B cell (primary cell): ENCODE results near the gene HMGN5. TPM values are rescaled to one million over a fixed set of nuclear protein-coding genes. Genes with fewer than 3 reads are reported as not detected.

ENCODE experiments used
- ATAC-seq: fragments of 200-7000 bp; cut with Tn5 transposase; one replicate; pipeline ENCODE4 v1.10.0; 2021; ENCODE audit warnings: low read depth, mild to moderate bottlenecking, moderate number of reproducible peaks, moderate library complexity
- CTCF ChIA-PET: fragments of 350-600 bp; sonication (Branson Sonifier 250); formaldehyde crosslinking; loops from one replicate; lab custom pipeline; 2021; ENCODE audit warnings: antibody characterized with exemption, inconsistent platforms; lab: Charles Lee
- POLR2A ChIA-PET: fragments of 350-600 bp; sonication (Branson Sonifier 250); formaldehyde crosslinking; loops from one replicate; lab custom pipeline; 2021; ENCODE audit warnings: antibody characterized with exemption; lab: Charles Lee
- DNase-seq: peaks from one replicate; pipeline ENCODE4 v3.0.0; 2013
- H2AFZ ChIP-seq: 2 replicates; pipeline ENCODE4 v1.6.1; 2012; ENCODE audit warnings: mild to moderate bottlenecking, low read depth, low read length; ENCODE audit not compliant: insufficient read depth, poor library complexity, severe bottlenecking
- H3K27ac ChIP-seq, 2 donors: 1 replicate in 1 of 2; 2 replicates in 1 of 2; pipeline ENCODE4 v1.5.1; 2012 to 2013; ENCODE audit warnings: low read length in 2 of 2, mild to moderate bottlenecking in 2 of 2, moderate library complexity in 1 of 2
- H3K27me3 ChIP-seq, 4 experiments: fragments of 200-600 bp in 1 of 4; sonication (generic) in 1 of 4; replicated peaks in 1 of 4; 1 replicate in 2 of 4; 2 replicates in 2 of 4; pipeline versions ENCODE4 v1.6.1 to v1.7.0; 2013 to 2016; ENCODE audit warnings: low read length in 3 of 4, mild to moderate bottlenecking in 2 of 4, mixed read lengths in 1 of 4, moderate library complexity in 1 of 4; ENCODE audit not compliant: insufficient read depth in 4 of 4, control insufficient read depth in 3 of 4; ENCODE audit errors: control extremely low read depth in 1 of 4
- H3K36me3 ChIP-seq, 2 experiments: replicated peaks in 1 of 2; 1 replicate in 1 of 2; 2 replicates in 1 of 2; pipeline versions ENCODE4 v1.6.1 to v1.7.1; 2013; ENCODE audit warnings: low read length in 1 of 2; ENCODE audit not compliant: insufficient read depth in 2 of 2, control insufficient read depth in 1 of 2; ENCODE audit errors: control extremely low read depth in 1 of 2, extremely low read depth in 1 of 2
- H3K4me1 ChIP-seq, 2 donors: fragments of 200-600 bp in 1 of 2; sonication (generic) in 1 of 2; 1 replicate in 1 of 2; 2 replicates in 1 of 2; pipeline versions ENCODE4 v1.5.1 to v1.6.1; 2013 to 2017; ENCODE audit warnings: low read length in 2 of 2; ENCODE audit not compliant: control insufficient read depth in 2 of 2, insufficient read depth in 2 of 2
- H3K4me2 ChIP-seq: replicated peaks from 2 replicates; pipeline ENCODE3; 2012; ENCODE audit warnings: mild to moderate bottlenecking, low read depth, low read length; ENCODE audit not compliant: poor library complexity, severe bottlenecking
- H3K4me3 ChIP-seq, 5 experiments: fragments of 200-600 bp in 1 of 5; sonication (generic) in 1 of 5; 1 replicate in 3 of 5; 2 replicates in 2 of 5; pipeline versions ENCODE4 v1.5.1 to v1.7.0; 2011 to 2016; ENCODE audit warnings: low read length in 4 of 5, mild to moderate bottlenecking in 4 of 5, low read depth in 2 of 5, control low read depth in 1 of 5, moderate library complexity in 1 of 5; ENCODE audit not compliant: insufficient read depth in 1 of 5; ENCODE audit errors: control extremely low read depth in 1 of 5, extremely low read depth in 1 of 5
- H3K79me2 ChIP-seq: fragments of 200-600 bp; sonication (generic); one replicate; pipeline ENCODE4 v1.6.0; 2016; ENCODE audit warnings: low read length; ENCODE audit not compliant: control insufficient read depth, insufficient read depth
- H3K9ac ChIP-seq: fragments of 200-600 bp; sonication (generic); 2 replicates; pipeline ENCODE4 v1.6.1; 2017; ENCODE audit warnings: mild to moderate bottlenecking, low read length, moderate library complexity
- H3K9me3 ChIP-seq, 3 donors: one replicate each; pipeline versions ENCODE4 v1.6.1 to v1.7.1; 2013; ENCODE audit warnings: low read length in 2 of 3; ENCODE audit not compliant: control insufficient read depth in 2 of 3, insufficient read depth in 1 of 3; ENCODE audit errors: control extremely low read depth in 1 of 3
- H4K20me1 ChIP-seq: 2 replicates; pipeline ENCODE4 v1.6.0; 2012; ENCODE audit warnings: mild to moderate bottlenecking, low read length; ENCODE audit not compliant: insufficient read depth, control insufficient read depth, poor library complexity, severe bottlenecking
- H3K27ac Mint-ChIP-seq: one replicate; pipeline ENCODE4 v1.8.0; 2021; ENCODE audit warnings: mixed read lengths
- H3K27me3 Mint-ChIP-seq: one replicate; pipeline ENCODE4 v1.8.0; 2021; ENCODE audit warnings: mixed read lengths
- H3K4me1 Mint-ChIP-seq: one replicate; pipeline ENCODE4 v1.8.0; 2021; ENCODE audit warnings: mixed read lengths
- H3K4me3 Mint-ChIP-seq: one replicate; pipeline ENCODE4 v1.8.0; 2021; ENCODE audit warnings: mixed read lengths
- H3K9me3 Mint-ChIP-seq: one replicate; pipeline ENCODE4 v1.8.0; 2022; ENCODE audit warnings: mixed read lengths; ENCODE audit not compliant: insufficient read depth
- CTCF ChIP-seq: fragments of 200-600 bp; IDR thresholded peaks from one replicate; pipeline ENCODE4 v1.8.0; 2022; ENCODE audit warnings: antibody characterized with exemption, mild to moderate bottlenecking
- EZH2 ChIP-seq: IDR thresholded peaks from 2 replicates; pipeline ENCODE4 v1.6.1; 2012; ENCODE audit warnings: borderline replicate concordance, low read depth, mild to moderate bottlenecking, moderate library complexity, low read length; ENCODE audit not compliant: insufficient read depth, poor library complexity, severe bottlenecking
- WGBS: methylation state at CpG from one replicate; pipeline ENCODE4 v1.1.5; 2013; ENCODE audit warnings: missing lambda C conversion rate; ENCODE audit not compliant: insufficient coverage; 5-methylcytosine and 5-hydroxymethylcytosine counted together
- intact Hi-C: fragments of 100-400 bp; cut with micrococcal nuclease; formaldehyde crosslinking; loops from one replicate; pipeline ENCODE4 v1.10.0; 2022
- polyA plus RNA-seq: library from polyadenylated mRNA; depleted of rRNA; stranded (reverse); fragments of >200 nt; gene quantifications from 2 replicates; pipeline ENCODE4 v1.2.3, GENCODE V29; 2012
- total RNA-seq, 2 donors: library from RNA; stranded (reverse); fragments of 120-200 nt in 1 of 2; gene quantifications; 1 replicate in 1 of 2; 2 replicates in 1 of 2; pipeline versions ENCODE4 v1.2.3 to v1.2.4, GENCODE V29; 2013 to 2022

Gene HMGN5
- total and polyA plus RNA-seq, 2 donors (not counting 1 experiment from before 2014, with no cell fraction given), result 0.16 to 0.37 TPM

GRCh38 chrX:81082649-81083048 lies 119.1 kb downstream of the HMGN5 start:
- Histone ChIP-seq H3K27ac (no peak overlapping the region), H3K27me3 (no peaks in the 10 kb centered on the region), H3K36me3 (no peaks in the 10 kb centered on the region), H3K4me3 (no peak overlapping the region), H3K79me2 (no peaks in the 10 kb centered on the region), H4K20me1 (no peaks in the 10 kb centered on the region), H3K4me2 (no peak overlapping the region), H3K9me3 (peaks cover 0 to 3% (median 0%) of the 10 kb centered on the region in 3 donors), H3K9ac (no peak overlapping the region), H3K4me1 (no peaks in the 10 kb centered on the region), H2AFZ (no peak overlapping the region)
- intact Hi-C loops, result no loop called here
- TF ChIP-seq EZH2 (no peak), CTCF (no peak)
- Mint-ChIP-seq H3K4me3 (no peak overlapping the region), H3K9me3 (peaks cover 3% of the 10 kb centered on the region), H3K27me3 (no peaks in the 10 kb centered on the region), H3K27ac (no peak overlapping the region), H3K4me1 (no peaks in the 10 kb centered on the region)
- ChIA-PET POLR2A (no interaction called here), CTCF (no interaction called here)
- ATAC-seq (no peak), DNase-seq (no peak)
- WGBS, result no CpG with 5 or more reads among the region's 2 CpGs

Other genes starting within 250 kb of the HMGN5 start
- 105 and 109 TPM in 2 replicates for gene SH3BGRL, start 189 bp upstream of the HMGN5 start, total RNA-seq
- gene SH3BGRL, start 189 bp upstream of the HMGN5 start, polyA plus RNA-seq, result 59.5 and 65.6 TPM in 2 replicates